GM12878 (cell line): ENCODE results near the gene NCL. TPM values are rescaled to one million over a fixed set of nuclear protein-coding genes. Genes with fewer than 3 reads are reported as not detected.

ENCODE experiments used
- CHD2 ChIP-seq: IDR thresholded peaks from 2 replicates; pipeline ENCODE4 v1.6.1; 2011; ENCODE audit warnings: low read depth, low read length, improper control_type of control experiment, borderline replicate concordance
- ESRRA ChIP-seq: IDR thresholded peaks from 2 replicates; pipeline ENCODE4 v1.6.1; 2012; ENCODE audit warnings: mild to moderate bottlenecking, low read length, improper control_type of control experiment
- MXI1 ChIP-seq: fragments of 150-350 bp; IDR thresholded peaks from 2 replicates; pipeline ENCODE4 v1.6.1; 2011; ENCODE audit warnings: low read depth, mild to moderate bottlenecking, inconsistent platforms, low read length, improper control_type of control experiment
- PML ChIP-seq: IDR thresholded peaks from 2 replicates; pipeline ENCODE4 v1.6.1; 2012; ENCODE audit warnings: low read length, inconsistent platforms
- POLR2AphosphoS5 ChIP-seq: IDR thresholded peaks from 2 replicates; pipeline ENCODE4 v1.6.1; 2011; ENCODE audit warnings: mild to moderate bottlenecking, low read length, inconsistent platforms
- SIX5 ChIP-seq: IDR thresholded peaks from 2 replicates; pipeline ENCODE4 v1.6.1; 2011; ENCODE audit warnings: mild to moderate bottlenecking, low read depth, low read length, moderate library complexity; ENCODE audit not compliant: severe bottlenecking
- TCF12 ChIP-seq: IDR thresholded peaks from 2 replicates; pipeline ENCODE4 v1.6.1; 2011; ENCODE audit warnings: low read depth, mild to moderate bottlenecking, low read length
- ZNF274 ChIP-seq: IDR thresholded peaks from one replicate; pipeline ENCODE4 v1.8.0; 2011; ENCODE audit not compliant: insufficient read length, insufficient read depth
- ZNF622 ChIP-seq: fragments of 450-650 bp; IDR thresholded peaks from 2 replicates; pipeline ENCODE4 v1.6.1; 2017; ENCODE audit warnings: mild to moderate bottlenecking, inconsistent platforms
- polyA plus RNA-seq, 11 experiments: library from polyadenylated mRNA; depleted of rRNA in 4 of 11; unstranded in 6 of 11; stranded (reverse) in 5 of 11; fragments of >200 nt; fragmentation: Nextera tagmentation in 4 of 11; fragmentation: Illumina TruSeq in 1 of 11; extraction: Ambion mirVana in 4 of 11; extraction: Trizol in 1 of 11; gene quantifications; 1 replicate in 1 of 11; 2 replicates in 10 of 11; pipeline versions ENCODE4 v1.2.1 to v1.2.3, GENCODE V29; 2011 to 2016; ENCODE audit warnings: inconsistent platforms in 2 of 11, missing spikeins in 2 of 11, low read depth in 1 of 11
- total RNA-seq, 4 experiments: library from RNA; depleted of rRNA in 3 of 4; stranded (reverse); fragments of >200 nt in 3 of 4; fragmentation: Illumina TruSeq in 1 of 4; extraction: Trizol in 1 of 4; gene quantifications; 2 replicates each; pipeline versions ENCODE4 v1.2.1 to v1.2.3, GENCODE V29; 2013 to 2021
- TF ChIP-seq, protein P1 (sequence below): fragments of 450-650 bp; conservative IDR thresholded peaks from 2 replicates; pipeline ENCODE4 v1.6.1; 2017; ENCODE audit warnings: mild to moderate bottlenecking, moderate library complexity
- TF ChIP-seq, protein P2 (sequence below): fragments of 450-650 bp; formaldehyde crosslinking; IDR thresholded peaks from 2 replicates; pipeline ENCODE4 v1.4.0; 2022; ENCODE audit warnings: mild to moderate bottlenecking, moderate library complexity

NCL gene
- total and polyA plus RNA-seq, 10 of the 15 experiments (the other 5 are each of a cell fraction or from before 2014, with no cell fraction given) = 123 to 1,207 (median 529) TPM

DNA sequence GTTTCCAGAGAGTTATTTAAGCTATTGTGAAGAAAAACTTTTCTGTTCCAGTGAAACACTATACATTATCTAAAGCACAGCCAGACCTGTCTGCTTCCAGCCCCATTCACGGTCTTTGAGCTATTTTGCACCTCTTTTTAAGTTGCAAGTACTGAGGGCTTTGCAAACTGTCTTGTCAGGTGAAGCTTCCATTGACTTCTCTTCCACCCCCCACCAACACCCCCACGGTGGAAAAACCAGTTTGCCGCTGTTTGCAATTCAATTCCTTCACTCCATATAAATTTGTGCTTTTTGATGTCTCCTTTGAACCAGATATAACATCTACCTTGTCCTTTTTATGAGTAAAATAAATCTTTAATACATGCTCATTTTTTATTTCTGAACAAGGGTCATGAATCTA is 53.0 kb downstream of the NCL start (continued):
- TF ChIP-seq, protein P1, sequence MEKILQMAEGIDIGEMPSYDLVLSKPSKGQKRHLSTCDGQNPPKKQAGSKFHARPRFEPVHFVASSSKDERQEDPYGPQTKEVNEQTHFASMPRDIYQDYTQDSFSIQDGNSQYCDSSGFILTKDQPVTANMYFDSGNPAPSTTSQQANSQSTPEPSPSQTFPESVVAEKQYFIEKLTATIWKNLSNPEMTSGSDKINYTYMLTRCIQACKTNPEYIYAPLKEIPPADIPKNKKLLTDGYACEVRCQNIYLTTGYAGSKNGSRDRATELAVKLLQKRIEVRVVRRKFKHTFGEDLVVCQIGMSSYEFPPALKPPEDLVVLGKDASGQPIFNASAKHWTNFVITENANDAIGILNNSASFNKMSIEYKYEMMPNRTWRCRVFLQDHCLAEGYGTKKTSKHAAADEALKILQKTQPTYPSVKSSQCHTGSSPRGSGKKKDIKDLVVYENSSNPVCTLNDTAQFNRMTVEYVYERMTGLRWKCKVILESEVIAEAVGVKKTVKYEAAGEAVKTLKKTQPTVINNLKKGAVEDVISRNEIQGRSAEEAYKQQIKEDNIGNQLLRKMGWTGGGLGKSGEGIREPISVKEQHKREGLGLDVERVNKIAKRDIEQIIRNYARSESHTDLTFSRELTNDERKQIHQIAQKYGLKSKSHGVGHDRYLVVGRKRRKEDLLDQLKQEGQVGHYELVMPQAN = no peak
- TF ChIP-seq SIX5 (no peak), ESRRA (no peak), MXI1 (no peak), POLR2AphosphoS5 (no peak), TCF12 (no peak), ZNF274 (no peak), ZNF622 (no peak), PML (no peak), CHD2 (no peak)
- TF ChIP-seq, protein P2, sequence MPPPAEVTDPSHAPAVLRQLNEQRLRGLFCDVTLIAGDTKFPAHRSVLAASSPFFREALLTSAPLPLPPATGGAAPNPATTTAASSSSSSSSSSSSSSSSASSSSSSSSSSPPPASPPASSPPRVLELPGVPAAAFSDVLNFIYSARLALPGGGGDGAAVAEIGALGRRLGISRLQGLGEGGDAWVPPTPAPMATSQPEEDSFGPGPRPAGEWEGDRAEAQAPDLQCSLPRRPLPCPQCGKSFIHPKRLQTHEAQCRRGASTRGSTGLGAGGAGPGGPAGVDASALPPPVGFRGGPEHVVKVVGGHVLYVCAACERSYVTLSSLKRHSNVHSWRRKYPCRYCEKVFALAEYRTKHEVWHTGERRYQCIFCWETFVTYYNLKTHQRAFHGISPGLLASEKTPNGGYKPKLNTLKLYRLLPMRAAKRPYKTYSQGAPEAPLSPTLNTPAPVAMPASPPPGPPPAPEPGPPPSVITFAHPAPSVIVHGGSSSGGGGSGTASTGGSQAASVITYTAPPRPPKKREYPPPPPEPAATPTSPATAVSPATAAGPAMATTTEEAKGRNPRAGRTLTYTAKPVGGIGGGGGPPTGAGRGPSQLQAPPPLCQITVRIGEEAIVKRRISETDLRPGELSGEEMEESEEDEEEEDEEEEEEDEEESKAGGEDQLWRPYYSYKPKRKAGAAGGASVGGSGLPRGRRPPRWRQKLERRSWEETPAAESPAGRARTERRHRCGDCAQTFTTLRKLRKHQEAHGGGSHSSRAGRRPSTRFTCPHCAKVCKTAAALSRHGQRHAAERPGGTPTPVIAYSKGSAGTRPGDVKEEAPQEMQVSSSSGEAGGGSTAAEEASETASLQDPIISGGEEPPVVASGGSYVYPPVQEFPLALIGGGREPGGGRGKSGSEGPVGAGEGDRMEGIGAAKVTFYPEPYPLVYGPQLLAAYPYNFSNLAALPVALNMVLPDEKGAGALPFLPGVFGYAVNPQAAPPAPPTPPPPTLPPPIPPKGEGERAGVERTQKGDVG = no peak
